Stimulated activated CD4-positive, alpha-beta T cell treated with anti-CD3 and anti-CD28 coated beads, Interleukin-12 subunit alpha, Interleukin-12 subunit beta, amount 100 ng/mL, for 24 hours (primary cell): ENCODE data around the gene TMEM80.

ENCODE experiments used
- DNase-seq, 2 experiments: peaks; one replicate each; pipeline ENCODE4 v3.0.0-alpha.2; 2020; ENCODE audit warnings: low read depth in 2 of 2

TMEM80 gene

GRCh38 chr11:699116-699508 lies 3.5 kb downstream of the TMEM80 start:
- DNase-seq: no peak

- DNase-seq: no peak
These were observed 4.1 kb downstream of the TMEM80 start for GRCh38 chr11:699753-700152.

DNA sequence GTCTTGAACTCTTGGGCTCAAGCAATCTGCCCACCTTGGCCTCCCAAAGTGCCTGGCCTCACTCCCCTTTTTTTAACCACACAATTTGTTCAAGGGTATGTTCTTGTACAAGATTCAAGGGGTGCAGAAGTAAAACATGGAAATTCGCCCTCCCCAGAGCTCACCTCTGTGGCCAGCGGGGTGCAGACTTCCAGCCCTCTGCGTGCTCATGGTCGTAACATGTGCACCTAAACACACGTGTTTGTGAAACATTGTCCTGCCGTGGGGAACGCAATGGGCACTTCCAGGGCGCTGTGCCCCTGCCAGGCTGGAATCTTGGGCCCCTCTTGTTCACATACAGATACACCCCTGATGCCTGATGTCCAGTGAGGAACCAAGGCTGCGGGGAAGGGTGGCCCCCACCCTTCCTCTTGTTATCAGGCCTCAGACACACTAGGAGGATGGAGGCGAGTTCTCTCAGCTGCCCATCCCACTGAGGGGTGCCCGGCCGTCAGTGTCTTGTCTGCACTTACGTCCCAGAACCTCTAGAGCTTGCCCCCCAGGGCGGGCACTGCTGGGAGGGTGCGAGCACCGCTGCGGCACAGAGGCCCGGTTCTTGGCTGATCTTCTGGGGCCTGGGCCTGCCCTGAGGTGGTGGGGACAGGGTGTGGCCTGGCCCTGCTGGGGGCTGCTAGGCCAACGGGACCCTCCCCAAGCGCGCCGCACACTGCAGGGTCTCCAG lies 6.3 kb downstream of the TMEM80 start:
- no peak for DNase-seq

- DNase-seq: no peak
These were observed 7.1 kb downstream of the TMEM80 start for GRCh38 chr11:702462-703461.

DNA sequence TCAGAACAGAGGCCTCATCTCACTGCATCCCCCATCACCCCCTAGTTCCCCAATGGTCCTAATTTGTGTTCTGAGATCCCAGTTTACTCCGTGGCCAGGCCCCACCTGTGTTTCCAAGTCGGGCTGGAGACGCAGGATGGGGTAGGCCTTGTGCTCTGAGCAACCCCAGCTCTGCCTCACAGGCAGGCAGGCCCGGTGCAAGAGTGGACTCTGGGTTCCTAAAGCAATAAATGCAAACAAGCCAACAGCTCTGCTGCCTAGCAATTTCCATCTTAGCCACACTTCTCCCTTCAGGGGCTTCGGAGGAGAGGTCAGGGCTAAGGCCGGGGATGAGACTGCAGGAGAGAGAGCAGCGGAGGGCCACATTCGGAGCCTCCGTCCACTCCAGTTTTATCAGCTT lies 7.9 kb downstream of the TMEM80 start:
- no peak for DNase-seq

DNA sequence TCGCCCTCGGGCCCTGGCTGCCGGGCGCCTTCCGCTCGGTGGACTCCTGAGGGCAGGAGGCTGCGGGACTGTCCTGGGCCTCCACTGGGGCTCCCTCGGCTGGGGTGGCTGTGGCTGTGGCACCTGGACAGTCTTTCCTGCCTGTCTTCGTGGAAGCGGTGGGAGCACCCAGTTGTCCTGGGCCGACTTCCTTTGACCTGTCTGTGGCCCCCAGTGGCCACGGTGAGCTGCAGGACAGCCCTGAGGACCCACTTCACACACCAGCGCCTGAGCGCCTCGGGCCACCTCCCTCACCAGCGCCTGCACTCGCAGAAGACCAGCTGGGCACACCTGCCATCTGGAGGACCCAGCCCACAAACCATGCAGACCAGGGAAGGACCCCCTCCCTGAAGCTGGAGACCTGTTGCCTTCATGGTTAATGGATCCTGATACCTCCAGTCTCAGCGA lies 8.6 kb downstream of the TMEM80 start:
- no peak for DNase-seq

DNA sequence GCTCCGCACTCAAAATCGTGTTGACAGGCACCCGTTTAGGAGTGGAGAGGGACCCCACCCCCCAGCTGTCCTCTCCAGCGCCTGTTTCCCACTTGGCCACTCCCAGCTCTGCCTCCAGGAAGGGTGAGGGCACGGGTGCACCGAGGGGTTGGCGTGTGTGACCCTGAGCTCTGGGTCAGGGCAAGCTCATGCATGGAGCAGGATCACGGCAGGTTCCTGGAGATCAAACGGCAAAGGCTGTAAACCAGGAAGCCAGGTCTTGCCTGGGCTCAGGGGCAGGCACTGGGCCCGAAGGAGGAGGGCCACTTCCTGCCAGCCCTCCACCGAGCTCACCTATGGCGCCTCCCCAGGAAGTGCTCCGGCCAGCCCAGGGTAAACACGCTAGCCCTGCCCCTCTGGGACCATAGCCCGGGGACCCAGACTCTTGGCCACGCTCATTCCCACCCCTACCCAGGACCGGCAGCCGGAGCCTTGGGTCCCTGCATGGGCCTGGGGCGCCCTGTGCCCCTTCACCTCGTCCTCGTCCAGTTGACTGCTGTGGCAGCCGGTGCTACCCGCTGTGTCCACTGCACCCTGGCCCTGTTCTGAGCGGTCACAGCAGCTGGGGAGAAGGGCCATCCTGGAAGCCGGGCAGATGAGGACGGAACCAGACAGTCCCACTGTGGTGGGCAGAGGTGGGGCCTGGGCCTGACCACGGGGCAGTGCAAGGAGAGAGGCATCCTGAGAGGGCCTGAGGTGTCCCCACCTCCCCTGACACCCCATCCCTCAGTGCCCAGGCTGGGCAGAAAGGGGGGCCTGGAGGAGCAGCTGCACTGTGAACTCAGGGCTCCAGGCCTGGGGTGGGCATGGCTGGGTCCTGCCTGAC lies 9.4 kb downstream of the TMEM80 start:
- no peak for DNase-seq

- no peak for DNase-seq
These were observed 10.2 kb downstream of the TMEM80 start, which contains the start of gene EPS8L2 for GRCh38 chr11:705646-706438. TSS of gene EPS8L2 (plus strand) at chr11:706231. CDS start at chr11:709408, 3,177 bp downstream.

- no peak for DNase-seq
These were observed 10.9 kb downstream of the TMEM80 start for GRCh38 chr11:706439-706956.

DNA sequence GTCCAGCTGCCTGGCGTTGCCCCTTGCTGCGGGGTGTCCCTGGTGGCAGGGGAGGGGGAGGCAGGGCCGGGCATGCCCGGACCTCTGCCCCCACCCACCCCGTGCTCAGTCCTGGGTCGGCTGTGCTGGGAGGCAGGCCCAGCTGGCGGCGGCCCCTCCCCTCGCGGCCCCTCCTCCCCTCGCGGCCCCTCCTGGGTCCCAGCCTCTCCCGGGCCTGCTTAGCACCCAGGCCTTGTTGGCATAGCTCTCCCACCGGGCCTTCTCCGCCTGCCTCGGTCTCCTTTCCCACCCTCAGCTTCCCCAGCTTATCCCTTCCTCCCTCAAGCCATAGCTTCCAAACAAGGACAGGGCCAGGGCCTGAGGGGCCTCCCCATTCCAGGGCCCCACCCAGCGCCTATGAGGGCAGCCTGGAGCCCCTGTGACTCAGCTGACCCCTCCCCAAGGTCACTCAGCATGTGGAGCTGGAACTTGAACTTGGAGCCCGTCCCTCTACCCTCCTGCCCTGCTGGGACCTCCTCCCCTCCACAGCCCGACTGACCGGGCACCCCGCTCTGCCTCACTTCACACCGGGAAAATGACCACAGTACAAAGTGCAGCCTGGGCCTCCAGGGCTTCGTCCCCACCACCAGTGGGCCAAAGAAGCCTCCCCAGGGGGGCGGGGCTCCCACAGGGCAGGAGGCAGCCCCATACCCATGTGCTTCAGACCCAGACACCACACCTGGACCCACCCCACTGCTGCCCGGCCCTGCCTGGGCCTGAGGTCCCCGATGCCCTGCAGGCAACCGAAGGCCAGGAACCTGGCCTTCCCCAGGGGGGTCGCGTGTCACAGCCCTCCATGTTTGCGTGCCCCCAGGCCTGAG lies 11.6 kb downstream of the TMEM80 start:
- no peak for DNase-seq

GRCh38 chr11:707817-708420 lies 12.3 kb downstream of the TMEM80 start:
- no peak for DNase-seq

GRCh38 chr11:708511-708910 lies 12.9 kb downstream of the TMEM80 start:
- DNase-seq: no peak

DNA sequence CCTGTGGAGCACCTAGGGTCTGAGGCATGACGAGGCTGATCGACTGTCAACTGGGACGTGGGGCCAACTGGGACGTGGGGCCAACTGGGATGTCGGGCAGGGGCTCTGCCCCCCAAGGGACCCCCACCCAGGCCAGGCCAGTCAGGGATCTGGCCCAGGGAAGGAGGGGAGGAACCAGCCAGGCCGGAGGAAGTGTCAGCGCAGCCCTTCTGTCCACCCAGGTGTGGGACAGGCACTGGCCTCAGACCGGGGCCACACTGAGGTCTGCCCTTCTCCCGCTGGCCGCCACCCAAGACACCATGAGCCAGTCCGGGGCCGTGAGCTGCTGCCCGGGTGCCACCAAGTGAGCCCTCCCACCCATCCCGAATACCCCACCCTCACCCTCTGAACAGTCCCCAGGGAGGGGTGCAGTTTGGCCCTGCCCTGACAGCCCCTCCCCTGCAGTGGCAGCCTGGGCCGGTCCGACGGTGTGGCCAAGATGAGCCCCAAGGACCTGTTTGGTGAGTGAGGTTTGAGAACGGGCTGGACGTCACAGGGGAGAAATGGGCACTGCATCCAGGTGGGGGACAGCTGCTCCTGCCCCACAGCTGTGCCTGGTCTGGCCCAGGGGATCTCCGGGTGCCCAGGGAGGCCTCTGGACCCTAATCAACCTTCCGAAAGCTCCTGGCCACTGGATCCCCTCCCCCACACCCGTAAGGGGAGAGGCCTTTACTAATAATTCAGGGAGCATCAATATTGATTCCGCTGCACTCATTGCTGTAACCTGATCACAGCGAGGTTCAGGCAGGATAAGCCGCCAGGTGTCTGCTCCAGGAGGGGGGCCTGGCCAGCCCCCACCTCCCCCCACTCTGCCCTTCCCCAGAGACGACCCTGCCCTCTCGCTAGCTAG lies 13.7 kb downstream of the TMEM80 start:
- no peak for DNase-seq

DNA sequence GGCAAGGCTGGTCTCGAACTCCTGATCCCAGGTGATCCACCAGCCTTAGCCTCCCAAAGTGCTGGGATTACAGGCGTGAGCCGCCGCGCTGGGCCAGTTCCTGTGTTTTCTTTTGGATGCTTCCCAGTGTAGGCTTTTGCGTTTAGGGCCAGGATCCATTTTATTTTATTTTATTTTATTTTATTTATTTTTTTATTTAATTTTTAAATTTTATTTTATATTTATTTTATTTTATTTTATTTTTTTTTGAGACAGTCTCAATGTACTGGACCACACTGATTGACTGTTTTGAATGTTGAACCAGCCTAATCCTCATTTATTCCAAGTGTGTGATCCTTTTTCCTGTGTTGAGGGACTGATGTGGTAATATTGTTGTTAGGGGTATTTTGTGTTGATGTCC lies 18.8 kb downstream of the TMEM80 start:
- no peak for DNase-seq

- no peak for DNase-seq
These were observed 23.8 kb downstream of the TMEM80 start for GRCh38 chr11:719214-720016.

- no peak for DNase-seq
These were observed 24.5 kb downstream of the TMEM80 start for GRCh38 chr11:720017-720641.
